ENCODE results near the gene GRPEL1.

- TF ChIP-seq POLR2A (IDR thresholded peaks at IDR 0.05) (no peak), POLR2AphosphoS5 (IDR thresholded peaks at IDR 0.05; ENCODE audit: insufficient read depth in 1 of 2, low read depth in 1 of 2) (no peak)
- TF ChIP-seq, protein P1, sequence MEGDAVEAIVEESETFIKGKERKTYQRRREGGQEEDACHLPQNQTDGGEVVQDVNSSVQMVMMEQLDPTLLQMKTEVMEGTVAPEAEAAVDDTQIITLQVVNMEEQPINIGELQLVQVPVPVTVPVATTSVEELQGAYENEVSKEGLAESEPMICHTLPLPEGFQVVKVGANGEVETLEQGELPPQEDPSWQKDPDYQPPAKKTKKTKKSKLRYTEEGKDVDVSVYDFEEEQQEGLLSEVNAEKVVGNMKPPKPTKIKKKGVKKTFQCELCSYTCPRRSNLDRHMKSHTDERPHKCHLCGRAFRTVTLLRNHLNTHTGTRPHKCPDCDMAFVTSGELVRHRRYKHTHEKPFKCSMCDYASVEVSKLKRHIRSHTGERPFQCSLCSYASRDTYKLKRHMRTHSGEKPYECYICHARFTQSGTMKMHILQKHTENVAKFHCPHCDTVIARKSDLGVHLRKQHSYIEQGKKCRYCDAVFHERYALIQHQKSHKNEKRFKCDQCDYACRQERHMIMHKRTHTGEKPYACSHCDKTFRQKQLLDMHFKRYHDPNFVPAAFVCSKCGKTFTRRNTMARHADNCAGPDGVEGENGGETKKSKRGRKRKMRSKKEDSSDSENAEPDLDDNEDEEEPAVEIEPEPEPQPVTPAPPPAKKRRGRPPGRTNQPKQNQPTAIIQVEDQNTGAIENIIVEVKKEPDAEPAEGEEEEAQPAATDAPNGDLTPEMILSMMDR (IDR thresholded peaks at IDR 0.05) = no peak
Observed at GRCh38 chr4:7014815-7015214, 53.0 kb downstream of the GRPEL1 start.

All from vagina (tissue), 2 donors.